Esophagus muscularis mucosa (tissue), 2 donors: Measurements from ENCODE around the gene DHRS3.

ENCODE experiments used
- EP300 ChIP-seq: sonication (generic); formaldehyde crosslinking; IDR thresholded peaks from one replicate; pipeline ENCODE4 v1.6.1; 2017; ENCODE audit warnings: antibody characterized with exemption
- POLR2A ChIP-seq: fragments of 450-650 bp; IDR thresholded peaks from one replicate; pipeline ENCODE4 v1.6.1; 2017; ENCODE audit warnings: antibody characterized with exemption, moderate library complexity, mild to moderate bottlenecking, low read depth

- TF ChIP-seq EP300 (no peak), POLR2A (no peak)
These were observed 80.0 kb downstream of the DHRS3 start for GRCh38 chr1:12537906-12538461.
